C4-2B (cell line): ENCODE results near the gene NTMT1.

ENCODE experiments used
- ZFX ChIP-seq: fragments of 450-650 bp; IDR thresholded peaks from 2 replicates; pipeline ENCODE4 v1.6.1; 2017
- TF ChIP-seq, protein P1 (sequence below): fragments of 450-650 bp; conservative IDR thresholded peaks from 2 replicates; pipeline ENCODE4 v1.5.1; 2017; ENCODE audit warnings: mild to moderate bottlenecking

DNA sequence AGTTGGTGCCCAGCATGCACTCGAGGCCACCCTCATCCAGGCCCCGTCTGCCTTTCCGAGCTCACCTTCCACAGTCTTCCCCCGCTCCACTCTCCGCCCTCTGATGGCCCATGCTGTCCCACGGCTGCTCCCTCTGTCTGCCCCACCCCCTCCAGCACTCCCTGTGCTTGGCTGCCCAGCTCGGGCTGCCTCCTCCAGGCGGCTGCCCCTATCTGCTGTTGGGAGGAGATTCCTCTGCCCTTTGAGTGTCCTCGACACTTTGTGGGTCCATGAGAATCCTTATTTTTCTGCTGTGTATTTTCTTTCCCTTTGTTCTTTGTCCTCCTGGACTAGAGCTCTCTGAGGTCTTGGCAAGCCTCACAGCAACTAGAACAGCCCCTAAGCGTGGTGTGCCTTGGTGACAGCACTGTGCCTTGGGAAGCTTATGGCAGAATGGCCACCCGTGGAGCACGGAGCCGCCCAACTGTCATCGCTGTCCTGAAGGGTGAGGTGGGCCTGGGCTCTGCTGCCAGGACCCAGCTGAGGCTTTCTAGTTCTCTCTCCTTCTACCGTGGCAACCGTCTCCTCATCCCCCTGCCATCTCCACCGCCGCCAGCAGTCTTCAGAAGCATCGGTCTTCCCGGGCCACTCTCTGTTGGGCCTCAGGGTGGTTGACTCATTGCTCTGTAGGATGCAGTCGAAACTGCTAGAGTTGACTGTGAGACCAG lies 5.2 kb downstream of the NTMT1 start:
- TF ChIP-seq, protein P1, sequence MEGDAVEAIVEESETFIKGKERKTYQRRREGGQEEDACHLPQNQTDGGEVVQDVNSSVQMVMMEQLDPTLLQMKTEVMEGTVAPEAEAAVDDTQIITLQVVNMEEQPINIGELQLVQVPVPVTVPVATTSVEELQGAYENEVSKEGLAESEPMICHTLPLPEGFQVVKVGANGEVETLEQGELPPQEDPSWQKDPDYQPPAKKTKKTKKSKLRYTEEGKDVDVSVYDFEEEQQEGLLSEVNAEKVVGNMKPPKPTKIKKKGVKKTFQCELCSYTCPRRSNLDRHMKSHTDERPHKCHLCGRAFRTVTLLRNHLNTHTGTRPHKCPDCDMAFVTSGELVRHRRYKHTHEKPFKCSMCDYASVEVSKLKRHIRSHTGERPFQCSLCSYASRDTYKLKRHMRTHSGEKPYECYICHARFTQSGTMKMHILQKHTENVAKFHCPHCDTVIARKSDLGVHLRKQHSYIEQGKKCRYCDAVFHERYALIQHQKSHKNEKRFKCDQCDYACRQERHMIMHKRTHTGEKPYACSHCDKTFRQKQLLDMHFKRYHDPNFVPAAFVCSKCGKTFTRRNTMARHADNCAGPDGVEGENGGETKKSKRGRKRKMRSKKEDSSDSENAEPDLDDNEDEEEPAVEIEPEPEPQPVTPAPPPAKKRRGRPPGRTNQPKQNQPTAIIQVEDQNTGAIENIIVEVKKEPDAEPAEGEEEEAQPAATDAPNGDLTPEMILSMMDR, result no peak
- no peak for TF ChIP-seq ZFX
